Esophagus (tissue), 2 donors: ENCODE data around the gene UBE2I. TPM values are rescaled to one million over a fixed set of nuclear protein-coding genes. Genes with fewer than 3 reads are reported as not detected.

Experiments used
- H3K27ac ChIP-seq, 2 donors: one replicate each; pipeline ENCODE4 v1.5.1; 2013; ENCODE audit warnings: low read depth in 2 of 2, mild to moderate bottlenecking in 2 of 2, inconsistent platforms in 1 of 2, low read length in 1 of 2, moderate library complexity in 1 of 2
- H3K27me3 ChIP-seq, 2 donors: one replicate each; pipeline ENCODE4 v1.6.1; 2013; ENCODE audit warnings: low read length in 2 of 2, control low read depth in 1 of 2, mild to moderate bottlenecking in 1 of 2; ENCODE audit not compliant: insufficient read depth in 2 of 2, control insufficient read depth in 1 of 2
- H3K36me3 ChIP-seq, 2 donors: one replicate each; pipeline ENCODE4 v1.6.1; 2013; ENCODE audit warnings: low read length in 1 of 2; ENCODE audit not compliant: control insufficient read depth in 2 of 2, insufficient read depth in 2 of 2
- H3K4me1 ChIP-seq, 2 donors: one replicate each; pipeline ENCODE4 v1.6.1; 2013; ENCODE audit warnings: low read length in 1 of 2; ENCODE audit not compliant: control insufficient read depth in 2 of 2, insufficient read depth in 2 of 2
- H3K4me3 ChIP-seq, 2 donors: one replicate each; pipeline ENCODE4 v1.5.1; 2013; ENCODE audit warnings: low read length in 2 of 2, mild to moderate bottlenecking in 2 of 2, low read depth in 1 of 2, moderate library complexity in 1 of 2
- H3K9me3 ChIP-seq, 2 donors: one replicate each; pipeline ENCODE4 v1.6.1; 2013; ENCODE audit warnings: mild to moderate bottlenecking in 2 of 2, low read depth in 1 of 2, low read length in 1 of 2, moderate library complexity in 1 of 2; ENCODE audit not compliant: control insufficient read depth in 2 of 2, insufficient read depth in 1 of 2
- WGBS, 2 donors: extraction: QIAGEN DNeasy Blood & Tissue Kit; methylation state at CpG; one replicate each; pipeline ENCODE4 v1.1.7; 2013; 5-methylcytosine and 5-hydroxymethylcytosine counted together
- polyA plus RNA-seq, 2 donors: library from polyadenylated mRNA; stranded (reverse); fragments of 200-250 nt; gene quantifications; one replicate each; pipeline ENCODE4 v1.2.3, GENCODE V29; 2013
- donor health status: healthy with polysubstance abuse.
- donor health status: Bipolar disorder and iron deficiency.

UBE2I gene
- polyA plus RNA-seq, 2 donors, result 35.4 to 56.9 TPM

- Histone ChIP-seq H3K4me3 (no peak overlapping the region), H3K9me3 (no peaks in the 10 kb centered on the region), H3K27me3 (peaks cover 0 to 3% of the 10 kb centered on the region in 2 donors), H3K4me1 (peaks cover 0 to 2% of the 10 kb centered on the region in 2 donors), H3K27ac (no peak overlapping the region), H3K36me3 (no peaks in the 10 kb centered on the region)
- 75 to 80% methylated on average over 11 to 14 of the region's 14 CpGs for WGBS, 2 donors
These were observed 32.9 kb upstream of the UBE2I start for GRCh38 chr16:1276580-1276878.

- H3K9me3 ChIP-seq, result no peaks in the 10 kb centered on the region
- H3K27me3 ChIP-seq, result peaks cover 0 to 3% of the 10 kb centered on the region in 2 donors
- H3K4me3 ChIP-seq, result no peak overlapping the region
- no peaks in the 10 kb centered on the region for H3K36me3 ChIP-seq
- H3K27ac ChIP-seq, result no peak overlapping the region
- H3K4me1 ChIP-seq, result no peaks in the 10 kb centered on the region
- WGBS, 2 donors, result 73 to 74% methylated on average over 19 of the region's 19 CpGs
These were observed 32.3 kb upstream of the UBE2I start for GRCh38 chr16:1277151-1277598.

- Histone ChIP-seq H3K4me3 (no peak overlapping the region), H3K36me3 (no peaks in the 10 kb centered on the region), H3K27me3 (peaks cover 0 to 3% of the 10 kb centered on the region in 2 donors), H3K9me3 (no peaks in the 10 kb centered on the region), H3K27ac (no peak overlapping the region), H3K4me1 (no peaks in the 10 kb centered on the region)
- WGBS, 2 donors, result 35 to 40% methylated on average over 19 to 21 of the region's 21 CpGs
These were observed 31.7 kb upstream of the UBE2I start for GRCh38 chr16:1277617-1278282.

- Histone ChIP-seq H3K9me3 (no peaks in the 10 kb centered on the region), H3K27ac (no peak overlapping the region), H3K36me3 (no peaks in the 10 kb centered on the region), H3K27me3 (peaks cover 0 to 3% of the 10 kb centered on the region in 2 donors), H3K4me3 (no peak overlapping the region), H3K4me1 (no peaks in the 10 kb centered on the region)
- WGBS, 2 donors, result 11 to 13% methylated on average over 18 of the region's 18 CpGs
These were observed 31.0 kb upstream of the UBE2I start for GRCh38 chr16:1278477-1278876.

GRCh38 chr16:1279081-1279944 is 30.1 kb upstream of the UBE2I start:
- H3K9me3 ChIP-seq, result no peaks in the 10 kb centered on the region
- H3K36me3 ChIP-seq, result no peaks in the 10 kb centered on the region
- no peaks in the 10 kb centered on the region for H3K27me3 ChIP-seq
- no peak overlapping the region for H3K27ac ChIP-seq
- H3K4me1 ChIP-seq, result no peaks in the 10 kb centered on the region
- WGBS, 2 donors, result 73% methylated on average over 29 to 30 of the region's 30 CpGs
- no peak overlapping the region for H3K4me3 ChIP-seq

- no peaks in the 10 kb centered on the region for H3K9me3 ChIP-seq
- H3K27ac ChIP-seq, result no peak overlapping the region
- H3K4me3 ChIP-seq, result no peak overlapping the region
- no peaks in the 10 kb centered on the region for H3K27me3 ChIP-seq
- H3K4me1 ChIP-seq, result no peaks in the 10 kb centered on the region
- no peaks in the 10 kb centered on the region for H3K36me3 ChIP-seq
- WGBS, 2 donors, result 75 to 77% methylated on average over 29 of the region's 29 CpGs
These were observed 29.4 kb upstream of the UBE2I start for GRCh38 chr16:1279945-1280589.

- Histone ChIP-seq H3K36me3 (no peaks in the 10 kb centered on the region), H3K27me3 (no peaks in the 10 kb centered on the region), H3K9me3 (no peaks in the 10 kb centered on the region), H3K4me1 (no peaks in the 10 kb centered on the region), H3K27ac (no peak overlapping the region), H3K4me3 (no peak overlapping the region)
- 66 to 73% methylated on average over 8 of the region's 8 CpGs for WGBS, 2 donors
These were observed 28.7 kb upstream of the UBE2I start for GRCh38 chr16:1280783-1281182.

GRCh38 chr16:1281517-1281916 is 27.9 kb upstream of the UBE2I start:
- no peak overlapping the region for H3K27ac ChIP-seq
- H3K4me3 ChIP-seq, result no peak overlapping the region
- WGBS, 2 donors, result 77 to 79% methylated on average over 16 of the region's 16 CpGs
- H3K4me1 ChIP-seq, result no peaks in the 10 kb centered on the region
- H3K36me3 ChIP-seq, result no peaks in the 10 kb centered on the region
- no peaks in the 10 kb centered on the region for H3K9me3 ChIP-seq
- no peaks in the 10 kb centered on the region for H3K27me3 ChIP-seq

- H3K4me1 ChIP-seq, result no peaks in the 10 kb centered on the region
- H3K4me3 ChIP-seq, result no peak overlapping the region
- no peak overlapping the region for H3K27ac ChIP-seq
- 63 to 67% methylated on average over 15 to 17 of the region's 17 CpGs for WGBS, 2 donors
- H3K36me3 ChIP-seq, result no peaks in the 10 kb centered on the region
- no peaks in the 10 kb centered on the region for H3K27me3 ChIP-seq
- no peaks in the 10 kb centered on the region for H3K9me3 ChIP-seq
These were observed 27.0 kb upstream of the UBE2I start for GRCh38 chr16:1282324-1282973.
